ES-I3 (cell line): Measurements from ENCODE around the gene MORN1.

ENCODE experiments used
- H3K36me3 ChIP-seq: 2 replicates; pipeline ENCODE4 v1.6.1; 2013; ENCODE audit warnings: mild to moderate bottlenecking, low read length, control low read depth, moderate library complexity; ENCODE audit not compliant: insufficient read depth
- H3K4me1 ChIP-seq: 2 replicates; pipeline ENCODE4 v1.6.1; 2013; ENCODE audit warnings: mild to moderate bottlenecking, control low read depth, low read length; ENCODE audit not compliant: insufficient read depth
- H3K9ac ChIP-seq: 2 replicates; pipeline ENCODE4 v1.6.1; 2013; ENCODE audit warnings: low read depth, mild to moderate bottlenecking, low read length, moderate library complexity
- H3K9me3 ChIP-seq: 2 replicates; pipeline ENCODE4 v1.6.1; 2013; ENCODE audit warnings: mild to moderate bottlenecking, low read length, moderate library complexity; ENCODE audit not compliant: control insufficient read depth, insufficient read depth

MORN1 gene

GRCh38 chr1:2294033-2294724 is 97.2 kb downstream of the MORN1 start:
- Histone ChIP-seq H3K9ac (no peak overlapping the region), H3K4me1 (peaks cover 15% of the 10 kb centered on the region; the same call in 1 of the 2 replicates)

DNA sequence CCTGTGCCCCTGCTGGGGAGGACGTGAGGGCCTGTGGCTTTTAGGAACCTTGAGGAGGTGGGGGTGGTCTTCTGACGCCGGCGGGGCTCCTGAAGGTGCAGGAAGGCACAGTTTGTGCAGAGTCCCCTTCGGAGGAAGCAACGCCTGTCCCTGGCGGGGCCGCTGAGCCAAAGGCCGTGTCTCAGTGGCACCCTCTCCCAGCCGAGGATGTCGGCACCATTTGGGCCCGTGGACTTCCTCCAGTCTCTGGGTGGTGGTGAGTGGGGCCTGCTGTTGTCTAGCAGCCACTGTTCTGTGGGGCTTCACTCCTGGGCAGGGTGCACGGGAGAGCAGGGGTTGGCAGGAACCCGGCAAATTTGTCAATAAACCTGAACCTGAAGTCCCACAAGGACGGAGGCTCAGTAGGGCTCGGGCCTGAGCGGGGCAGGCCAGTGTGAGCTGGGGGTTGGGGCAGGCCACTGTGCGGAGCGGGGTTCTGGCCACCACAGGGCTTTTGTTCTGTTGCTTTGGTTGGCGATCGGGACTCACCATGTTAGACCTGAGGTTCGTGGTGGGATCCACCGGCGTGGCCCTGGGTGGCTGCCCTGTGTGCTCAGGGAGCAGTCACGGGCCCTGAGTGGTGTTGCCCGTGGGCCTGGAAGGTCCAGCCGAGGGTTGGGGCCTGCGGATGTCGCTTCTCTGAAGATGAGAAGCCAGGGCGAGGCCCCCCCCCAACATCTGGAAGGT is 98.5 kb downstream of the MORN1 start:
- Histone ChIP-seq H3K36me3 (no peaks in the 10 kb centered on the region), H3K9ac (no peak overlapping the region), H3K4me1 (peaks cover 15% of the 10 kb centered on the region; the same call in 1 of the 2 replicates), H3K9me3 (no peaks in the 10 kb centered on the region)

More at GRCh38 chr1:2294033-2294724, 97.2 kb downstream of the MORN1 start:
- Histone ChIP-seq H3K36me3 (no peaks in the 10 kb centered on the region), H3K9me3 (no peaks in the 10 kb centered on the region)

GRCh38 chr1:2291577-2291976 is 99.8 kb downstream of the MORN1 start:
- Histone ChIP-seq H3K36me3 (no peaks in the 10 kb centered on the region), H3K4me1 (peaks cover 15% of the 10 kb centered on the region; the same call in 1 of the 2 replicates), H3K9me3 (no peaks in the 10 kb centered on the region), H3K9ac (no peak overlapping the region)

GRCh38 chr1:2290595-2291510 is 100.5 kb downstream of the MORN1 start:
- no peaks in the 10 kb centered on the region for H3K9me3 ChIP-seq
- H3K9ac ChIP-seq = no peak overlapping the region
- H3K36me3 ChIP-seq = no peaks in the 10 kb centered on the region
- peaks cover 15% of the 10 kb centered on the region; the same call in 1 of the 2 replicates for H3K4me1 ChIP-seq

GRCh38 chr1:2290171-2290578 is 101.2 kb downstream of the MORN1 start:
- Histone ChIP-seq H3K9me3 (no peaks in the 10 kb centered on the region), H3K36me3 (no peaks in the 10 kb centered on the region), H3K9ac (no peak overlapping the region), H3K4me1 (peaks cover 15% of the 10 kb centered on the region; the same call in 1 of the 2 replicates)

GRCh38 chr1:2289607-2290006 is 101.7 kb downstream of the MORN1 start:
- Histone ChIP-seq H3K9ac (no peak overlapping the region), H3K4me1 (peaks cover 15% of the 10 kb centered on the region; the same call in 1 of the 2 replicates)

DNA sequence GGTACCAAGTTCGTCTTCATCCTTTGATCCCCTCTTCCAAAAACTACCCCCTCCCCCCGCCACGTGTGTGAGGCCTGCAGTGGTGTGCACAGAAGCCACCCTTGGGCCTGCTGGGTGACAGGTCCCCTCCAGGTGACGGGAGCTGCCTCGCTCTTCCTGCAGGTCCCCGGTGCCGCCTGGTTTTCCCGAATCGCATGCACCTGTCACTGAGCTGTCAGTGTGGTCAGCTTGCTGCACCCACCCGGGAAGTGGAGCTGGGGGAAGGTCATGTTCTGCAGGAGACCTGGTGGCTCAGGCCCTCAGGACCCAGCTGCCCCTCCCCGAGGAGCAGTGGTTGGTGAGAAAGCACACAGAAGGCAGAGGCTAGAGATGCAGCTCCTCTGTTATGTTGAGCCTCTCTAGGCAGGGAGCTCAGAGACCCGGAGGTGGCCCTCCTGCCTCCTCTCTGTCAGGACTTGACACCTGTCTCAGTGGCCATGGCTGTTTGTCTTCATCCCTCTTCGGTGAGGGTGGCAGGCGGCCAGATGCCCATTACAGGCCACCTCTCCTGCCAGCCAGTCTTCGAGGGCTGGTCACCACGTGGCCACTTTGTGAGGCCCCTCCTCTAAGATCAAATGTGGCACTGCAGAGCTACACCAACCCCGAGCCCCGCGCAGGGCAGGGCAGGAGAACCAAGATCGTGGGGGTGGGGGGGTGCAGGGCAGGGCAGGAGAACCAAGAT is 102.4 kb downstream of the MORN1 start:
- no peaks in the 10 kb centered on the region for H3K36me3 ChIP-seq
- H3K4me1 ChIP-seq = peaks cover 13% of the 10 kb centered on the region; the same call in 1 of the 2 replicates
- H3K9ac ChIP-seq = no peak overlapping the region

More at GRCh38 chr1:2289607-2290006, 101.7 kb downstream of the MORN1 start:
- Histone ChIP-seq H3K36me3 (no peaks in the 10 kb centered on the region), H3K9me3 (no peaks in the 10 kb centered on the region)

GRCh38 chr1:2288311-2288710 is 103.0 kb downstream of the MORN1 start:
- Histone ChIP-seq H3K9ac (no peak overlapping the region), H3K36me3 (no peaks in the 10 kb centered on the region), H3K4me1 (peaks cover 12% of the 10 kb centered on the region; the same call in 1 of the 2 replicates), H3K9me3 (no peaks in the 10 kb centered on the region)

More for the DNA sequence above, 102.4 kb downstream of the MORN1 start:
- H3K9me3 ChIP-seq = no peaks in the 10 kb centered on the region

- Histone ChIP-seq H3K4me1 (peaks cover 12% of the 10 kb centered on the region; the same call in 1 of the 2 replicates), H3K36me3 (no peaks in the 10 kb centered on the region), H3K9ac (no peak overlapping the region), H3K9me3 (no peaks in the 10 kb centered on the region)
Observed at GRCh38 chr1:2287649-2288048, 103.7 kb downstream of the MORN1 start.

DNA sequence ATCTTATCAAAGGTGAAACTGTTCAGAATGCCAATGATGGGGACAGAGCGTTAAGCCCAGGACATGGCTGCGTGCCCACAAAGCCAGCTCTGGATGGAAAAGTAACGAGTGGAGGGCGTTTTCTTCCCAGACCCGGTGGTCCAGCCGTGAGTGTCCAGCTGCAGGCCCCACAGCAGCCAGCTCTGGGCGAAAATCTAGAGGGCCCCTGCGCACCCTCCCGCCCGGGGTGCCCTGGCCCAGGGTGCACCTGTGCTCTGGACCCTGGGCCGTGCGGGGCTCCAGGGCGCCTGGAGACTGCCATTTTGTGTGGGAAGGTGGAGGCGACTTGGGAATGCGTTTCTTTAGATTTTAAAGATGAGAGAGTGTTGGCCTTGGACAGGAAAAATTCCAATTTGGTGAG is 104.4 kb downstream of the MORN1 start:
- Histone ChIP-seq H3K4me1 (peaks cover 12% of the 10 kb centered on the region; the same call in 1 of the 2 replicates), H3K9ac (no peak overlapping the region), H3K36me3 (no peaks in the 10 kb centered on the region), H3K9me3 (no peaks in the 10 kb centered on the region)

DNA sequence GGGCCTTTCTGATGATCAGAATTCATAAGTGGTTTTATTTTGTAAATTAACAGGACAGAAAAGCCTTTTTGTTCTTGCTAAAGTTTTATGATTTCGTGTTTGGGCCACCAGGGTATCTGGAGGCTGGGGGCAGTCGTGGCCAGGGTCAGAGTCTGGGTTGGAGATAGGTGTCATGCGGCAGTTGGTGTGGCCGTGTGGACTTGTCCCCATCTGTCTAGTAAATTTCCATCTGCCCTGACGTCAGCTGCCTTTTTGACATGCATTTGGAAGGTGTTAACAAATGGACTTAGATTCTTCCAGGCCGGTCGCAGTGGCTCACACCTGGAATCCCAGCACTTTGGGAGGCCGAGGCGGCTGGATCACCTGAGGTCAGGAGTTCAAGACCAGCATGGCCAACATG is 106.4 kb downstream of the MORN1 start:
- no peaks in the 10 kb centered on the region for H3K9me3 ChIP-seq
- no peak overlapping the region for H3K9ac ChIP-seq
- H3K36me3 ChIP-seq = no peaks in the 10 kb centered on the region
- H3K4me1 ChIP-seq = peaks cover under 1% of the 10 kb centered on the region; the same call in 1 of the 2 replicates

GRCh38 chr1:2283991-2284895 is 107.1 kb downstream of the MORN1 start:
- Histone ChIP-seq H3K9ac (no peak overlapping the region), H3K9me3 (no peaks in the 10 kb centered on the region), H3K4me1 (peaks cover 5% of the 10 kb centered on the region; the same call in 1 of the 2 replicates), H3K36me3 (no peaks in the 10 kb centered on the region)
